ENCODE results near the gene CERK. TPM values are rescaled to one million over a fixed set of nuclear protein-coding genes. Genes with fewer than 3 reads are reported as not detected.

The CERK gene
- total RNA-seq, 1 experiment from 2014 or later: 30.9 TPM

GRCh38 chr22:46723882-46724281 lies 14.2 kb downstream of the CERK start:
- Histone ChIP-seq H3K4me3 (ENCODE audit: low read depth in 2 of 2, low read length in 2 of 2) (no peak overlapping the region), H3K4me1 (ENCODE audit: control insufficient read depth, insufficient read depth, low read length) (no peaks in the 10 kb centered on the region), H3K9me3 (ENCODE audit: control insufficient read depth, insufficient read depth, low read depth, low read length) (no peaks in the 10 kb centered on the region), H3K27ac (ENCODE audit: low read length) (no peak overlapping the region), H3K36me3 (ENCODE audit: control insufficient read depth, insufficient read depth, low read length) (no peaks in the 10 kb centered on the region), H3K27me3 (ENCODE audit: control insufficient read depth, insufficient read depth, low read length) (no peaks in the 10 kb centered on the region)
- BruUV-seq (replicated peaks): no TSS peak
- POLR2A ChIA-PET: no interaction called here
- DNase-seq (ENCODE audit: low read depth, low spot score): no peak
- in situ Hi-C loops (cut with HindIII; ENCODE audit: low pct_unique_long_range_greater_than_20kb, low sequenced_read_pairs) (no loop called here), intact Hi-C loops (cut with micrococcal nuclease; ENCODE audit: unreplicated experiment) (no loop called here)
- CTCF ChIA-PET: no interaction called here
- no peak for ATAC-seq
- TF ChIP-seq, protein P1, sequence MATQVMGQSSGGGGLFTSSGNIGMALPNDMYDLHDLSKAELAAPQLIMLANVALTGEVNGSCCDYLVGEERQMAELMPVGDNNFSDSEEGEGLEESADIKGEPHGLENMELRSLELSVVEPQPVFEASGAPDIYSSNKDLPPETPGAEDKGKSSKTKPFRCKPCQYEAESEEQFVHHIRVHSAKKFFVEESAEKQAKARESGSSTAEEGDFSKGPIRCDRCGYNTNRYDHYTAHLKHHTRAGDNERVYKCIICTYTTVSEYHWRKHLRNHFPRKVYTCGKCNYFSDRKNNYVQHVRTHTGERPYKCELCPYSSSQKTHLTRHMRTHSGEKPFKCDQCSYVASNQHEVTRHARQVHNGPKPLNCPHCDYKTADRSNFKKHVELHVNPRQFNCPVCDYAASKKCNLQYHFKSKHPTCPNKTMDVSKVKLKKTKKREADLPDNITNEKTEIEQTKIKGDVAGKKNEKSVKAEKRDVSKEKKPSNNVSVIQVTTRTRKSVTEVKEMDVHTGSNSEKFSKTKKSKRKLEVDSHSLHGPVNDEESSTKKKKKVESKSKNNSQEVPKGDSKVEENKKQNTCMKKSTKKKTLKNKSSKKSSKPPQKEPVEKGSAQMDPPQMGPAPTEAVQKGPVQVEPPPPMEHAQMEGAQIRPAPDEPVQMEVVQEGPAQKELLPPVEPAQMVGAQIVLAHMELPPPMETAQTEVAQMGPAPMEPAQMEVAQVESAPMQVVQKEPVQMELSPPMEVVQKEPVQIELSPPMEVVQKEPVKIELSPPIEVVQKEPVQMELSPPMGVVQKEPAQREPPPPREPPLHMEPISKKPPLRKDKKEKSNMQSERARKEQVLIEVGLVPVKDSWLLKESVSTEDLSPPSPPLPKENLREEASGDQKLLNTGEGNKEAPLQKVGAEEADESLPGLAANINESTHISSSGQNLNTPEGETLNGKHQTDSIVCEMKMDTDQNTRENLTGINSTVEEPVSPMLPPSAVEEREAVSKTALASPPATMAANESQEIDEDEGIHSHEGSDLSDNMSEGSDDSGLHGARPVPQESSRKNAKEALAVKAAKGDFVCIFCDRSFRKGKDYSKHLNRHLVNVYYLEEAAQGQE (IDR thresholded peaks at IDR 0.05; ENCODE audit: insufficient read depth in 1 of 2, low read depth in 2 of 2, low read length in 1 of 2): no peak
- TF ChIP-seq POLR2AphosphoS5 (IDR thresholded peaks at IDR 0.05; ENCODE audit: low read depth, low read length): no peak
- no peak for TF ChIP-seq SIN3A (IDR thresholded peaks at IDR 0.05; ENCODE audit: borderline replicate concordance, insufficient read depth, low read depth, low read length)
- TF ChIP-seq TCF7L2 (IDR thresholded peaks at IDR 0.05; ENCODE audit: low read depth, low read length): no peak
- no peak for TF ChIP-seq CTCF (IDR thresholded peaks at IDR 0.05)

DNA sequence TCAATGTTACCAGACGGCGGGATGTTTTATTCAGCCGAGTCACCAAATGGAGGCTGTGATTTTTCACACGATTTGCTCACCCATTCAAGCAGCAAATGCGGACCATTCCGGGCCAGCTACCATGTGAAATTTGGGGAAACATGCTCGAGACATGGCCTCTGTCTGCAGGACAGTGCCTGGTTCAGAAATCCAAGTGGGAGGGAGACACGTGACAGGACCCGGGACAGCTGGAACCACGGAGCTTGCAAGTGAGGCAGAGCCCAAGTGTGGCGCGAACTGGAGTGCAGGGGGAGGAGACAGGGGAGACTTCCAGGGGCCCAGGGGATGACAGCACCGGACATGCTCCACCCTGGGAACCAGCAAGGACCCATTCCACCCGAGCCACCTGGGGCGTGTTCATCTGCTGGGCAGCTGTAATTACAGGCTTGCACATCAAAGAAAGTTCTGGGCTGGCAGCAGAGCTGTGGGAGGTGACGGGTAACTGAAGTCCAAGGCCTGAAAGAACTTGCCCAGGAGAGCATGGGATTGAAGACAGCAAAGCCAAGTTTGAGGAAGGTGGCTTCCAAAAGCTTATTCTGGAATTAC lies 16.5 kb downstream of the CERK start:
- in situ Hi-C loops (cut with HindIII; ENCODE audit: low pct_unique_long_range_greater_than_20kb, low sequenced_read_pairs) (no loop called here), intact Hi-C loops (cut with micrococcal nuclease; ENCODE audit: unreplicated experiment) (no loop called here)
- Histone ChIP-seq H3K27me3 (ENCODE audit: control insufficient read depth, insufficient read depth, low read length) (no peaks in the 10 kb centered on the region), H3K36me3 (ENCODE audit: control insufficient read depth, insufficient read depth, low read length) (no peaks in the 10 kb centered on the region), H3K27ac (ENCODE audit: low read length) (no peak overlapping the region), H3K9me3 (ENCODE audit: control insufficient read depth, insufficient read depth, low read depth, low read length) (no peaks in the 10 kb centered on the region), H3K4me1 (ENCODE audit: control insufficient read depth, insufficient read depth, low read length) (no peaks in the 10 kb centered on the region), H3K4me3 (ENCODE audit: low read depth in 2 of 2, low read length in 2 of 2) (no peak overlapping the region)
- TF ChIP-seq, protein P1 (IDR thresholded peaks at IDR 0.05; ENCODE audit: insufficient read depth in 1 of 2, low read depth in 2 of 2, low read length in 1 of 2): no peak
- TF ChIP-seq POLR2AphosphoS5 (IDR thresholded peaks at IDR 0.05; ENCODE audit: low read depth, low read length): no peak
- no peak for TF ChIP-seq TCF7L2 (IDR thresholded peaks at IDR 0.05; ENCODE audit: low read depth, low read length)
- TF ChIP-seq CTCF (IDR thresholded peaks at IDR 0.05): no peak
- no peak for TF ChIP-seq SIN3A (IDR thresholded peaks at IDR 0.05; ENCODE audit: borderline replicate concordance, insufficient read depth, low read depth, low read length)
- ChIA-PET POLR2A (no interaction called here), CTCF (interaction anchor here (1.1 kb wide), 1 partner anchor 158 kb away, joined by 3 read pairs; no protein-coding TSS in a partner anchor)
- ATAC-seq (no peak), DNase-seq (ENCODE audit: low read depth, low spot score) (no peak)
- no TSS peak for BruUV-seq (replicated peaks)
